Stimulated activated CD8-positive, alpha-beta memory T cell treated with anti-CD3 and anti-CD28 coated beads, Interleukin-12 subunit alpha, Interleukin-12 subunit beta, amount 100 ng/mL, for 24 hours (primary cell): ENCODE data around the gene KRTAP6-3.

Experiments used
- DNase-seq: peaks from one replicate; pipeline ENCODE4 v3.0.0-alpha.2; 2020; ENCODE audit errors: extremely low read depth

KRTAP6-3 gene

GRCh38 chr21:30625449-30626165 is 33.4 kb downstream of the KRTAP6-3 start:
- DNase-seq: no peak

- DNase-seq: no peak
Measured at GRCh38 chr21:30628109-30628508, 35.9 kb downstream of the KRTAP6-3 start.

GRCh38 chr21:30629200-30629599 is 37.0 kb downstream of the KRTAP6-3 start:
- no peak for DNase-seq

GRCh38 chr21:30634906-30635305 is 42.7 kb downstream of the KRTAP6-3 start, which contains the start of gene KRTAP20-2:
TSS of gene KRTAP20-2 (plus strand) at chr21:30635206. CDS start at chr21:30635264, 58 bp downstream.
- no peak for DNase-seq

GRCh38 chr21:30638686-30639085 is 46.4 kb downstream of the KRTAP6-3 start:
- DNase-seq: no peak

GRCh38 chr21:30642564-30642963 is 50.3 kb downstream of the KRTAP6-3 start, which contains the start of gene KRTAP20-3:
TSS of gene KRTAP20-3 (plus strand) at chr21:30642864.
- no peak for DNase-seq
